ENCODE measurements around the gene CHMP5. TPM values are rescaled to one million over a fixed set of nuclear protein-coding genes. Genes with fewer than 3 reads are reported as not detected.

The CHMP5 gene
- total RNA-seq, 1 experiment from 2014 or later, result 74.4 TPM

- Histone ChIP-seq H3K36me3 (ENCODE audit: insufficient read depth, low read length, poor library complexity, severe bottlenecking) (no peaks in the 10 kb centered on the region), H3K9me3 (ENCODE audit: low read depth, low read length, poor library complexity, severe bottlenecking) (no peaks in the 10 kb centered on the region), H3K4me3 (ENCODE audit: low read depth, low read length, poor library complexity, severe bottlenecking) (no peak overlapping the region), H3K27ac (ENCODE audit: low read depth, low read length, poor library complexity, severe bottlenecking) (no peak overlapping the region), H3K4me1 (ENCODE audit: insufficient read depth, low read length, poor library complexity, severe bottlenecking) (peaks cover 10% of the 10 kb centered on the region), H3K27me3 (replicated peaks; ENCODE audit: insufficient read depth, low read depth, low read length, poor library complexity) (no peaks in the 10 kb centered on the region)
- ChIA-PET POLR2A (ENCODE audit: low non-redundant PET) (no interaction called here), CTCF (no interaction called here)
- BruUV-seq (replicated peaks), result no TSS peak
- TF ChIP-seq EZH2 (IDR thresholded peaks at IDR 0.05; ENCODE audit: borderline replicate concordance, low read depth, low read length, poor library complexity, severe bottlenecking), result no peak
- TF ChIP-seq, protein P1, sequence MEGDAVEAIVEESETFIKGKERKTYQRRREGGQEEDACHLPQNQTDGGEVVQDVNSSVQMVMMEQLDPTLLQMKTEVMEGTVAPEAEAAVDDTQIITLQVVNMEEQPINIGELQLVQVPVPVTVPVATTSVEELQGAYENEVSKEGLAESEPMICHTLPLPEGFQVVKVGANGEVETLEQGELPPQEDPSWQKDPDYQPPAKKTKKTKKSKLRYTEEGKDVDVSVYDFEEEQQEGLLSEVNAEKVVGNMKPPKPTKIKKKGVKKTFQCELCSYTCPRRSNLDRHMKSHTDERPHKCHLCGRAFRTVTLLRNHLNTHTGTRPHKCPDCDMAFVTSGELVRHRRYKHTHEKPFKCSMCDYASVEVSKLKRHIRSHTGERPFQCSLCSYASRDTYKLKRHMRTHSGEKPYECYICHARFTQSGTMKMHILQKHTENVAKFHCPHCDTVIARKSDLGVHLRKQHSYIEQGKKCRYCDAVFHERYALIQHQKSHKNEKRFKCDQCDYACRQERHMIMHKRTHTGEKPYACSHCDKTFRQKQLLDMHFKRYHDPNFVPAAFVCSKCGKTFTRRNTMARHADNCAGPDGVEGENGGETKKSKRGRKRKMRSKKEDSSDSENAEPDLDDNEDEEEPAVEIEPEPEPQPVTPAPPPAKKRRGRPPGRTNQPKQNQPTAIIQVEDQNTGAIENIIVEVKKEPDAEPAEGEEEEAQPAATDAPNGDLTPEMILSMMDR (conservative IDR thresholded peaks at IDR 0.05; ENCODE audit: low read depth, low read length), result no peak
- DNase-seq (ENCODE audit: low spot score), result no peak
- intact Hi-C loops (cut with micrococcal nuclease; ENCODE audit: unreplicated experiment), result loop anchor here (10.0 kb wide), 1 partner anchor 645 kb away; no protein-coding TSS in a partner anchor
Observed at GRCh38 chr9:33229359-33230114, 35.3 kb upstream of the CHMP5 start.

GRCh38 chr9:33230756-33231622, 33.9 kb upstream of the CHMP5 start:
- intact Hi-C loops (cut with micrococcal nuclease; ENCODE audit: unreplicated experiment), result no loop called here
- POLR2A ChIA-PET (ENCODE audit: low non-redundant PET), result no interaction called here

DNA sequence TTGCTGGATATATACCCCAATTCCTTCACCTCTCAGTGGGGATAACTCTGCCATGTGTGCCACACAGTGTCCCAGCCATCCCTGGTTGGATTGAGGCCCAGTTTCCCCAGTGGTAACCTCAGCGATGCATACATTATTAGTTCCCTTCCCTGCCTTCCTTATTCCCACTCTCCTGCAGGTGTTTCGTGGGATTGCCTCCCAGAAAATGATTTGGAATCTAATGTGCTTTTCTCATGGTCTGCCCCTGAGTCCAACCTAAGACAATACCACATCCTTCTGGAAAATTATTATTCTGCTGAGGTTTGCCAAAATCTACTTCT, 33.3 kb upstream of the CHMP5 start:
- POLR2A ChIA-PET (ENCODE audit: low non-redundant PET), result no interaction called here

More at GRCh38 chr9:33230756-33231622, 33.9 kb upstream of the CHMP5 start:
- peaks cover 3% of the 10 kb centered on the region for H3K4me1 ChIP-seq (ENCODE audit: insufficient read depth, low read length, poor library complexity, severe bottlenecking)
- no peaks in the 10 kb centered on the region for H3K27me3 ChIP-seq (replicated peaks; ENCODE audit: insufficient read depth, low read depth, low read length, poor library complexity)
- BruUV-seq (replicated peaks), result no TSS peak
- TF ChIP-seq, protein P1 (conservative IDR thresholded peaks at IDR 0.05; ENCODE audit: low read depth, low read length), result no peak
- no peak for TF ChIP-seq EZH2 (IDR thresholded peaks at IDR 0.05; ENCODE audit: borderline replicate concordance, low read depth, low read length, poor library complexity, severe bottlenecking)
- no peaks in the 10 kb centered on the region for H3K9me3 ChIP-seq (ENCODE audit: low read depth, low read length, poor library complexity, severe bottlenecking)
- no peak overlapping the region for H3K4me3 ChIP-seq (ENCODE audit: low read depth, low read length, poor library complexity, severe bottlenecking)
- DNase-seq (ENCODE audit: low spot score), result no peak
- no peak overlapping the region for H3K27ac ChIP-seq (ENCODE audit: low read depth, low read length, poor library complexity, severe bottlenecking)
- CTCF ChIA-PET, result no interaction called here
- H3K36me3 ChIP-seq (ENCODE audit: insufficient read depth, low read length, poor library complexity, severe bottlenecking), result no peaks in the 10 kb centered on the region

More for the DNA sequence above, 33.3 kb upstream of the CHMP5 start:
- Histone ChIP-seq H3K4me1 (ENCODE audit: insufficient read depth, low read length, poor library complexity, severe bottlenecking) (no peaks in the 10 kb centered on the region), H3K4me3 (ENCODE audit: low read depth, low read length, poor library complexity, severe bottlenecking) (no peak overlapping the region), H3K27ac (ENCODE audit: low read depth, low read length, poor library complexity, severe bottlenecking) (no peak overlapping the region), H3K9me3 (ENCODE audit: low read depth, low read length, poor library complexity, severe bottlenecking) (no peaks in the 10 kb centered on the region), H3K36me3 (ENCODE audit: insufficient read depth, low read length, poor library complexity, severe bottlenecking) (no peaks in the 10 kb centered on the region), H3K27me3 (replicated peaks; ENCODE audit: insufficient read depth, low read depth, low read length, poor library complexity) (no peaks in the 10 kb centered on the region)
- intact Hi-C loops (cut with micrococcal nuclease; ENCODE audit: unreplicated experiment), result no loop called here
- DNase-seq (ENCODE audit: low spot score), result no peak
- BruUV-seq (replicated peaks), result no TSS peak
- TF ChIP-seq EZH2 (IDR thresholded peaks at IDR 0.05; ENCODE audit: borderline replicate concordance, low read depth, low read length, poor library complexity, severe bottlenecking), result no peak
- TF ChIP-seq, protein P1 (conservative IDR thresholded peaks at IDR 0.05; ENCODE audit: low read depth, low read length), result no peak
- CTCF ChIA-PET, result no interaction called here
